Lower leg skin (tissue), 4 donors: ENCODE data around the gene PLCG1. TPM values are rescaled to one million over a fixed set of nuclear protein-coding genes. Genes with fewer than 3 reads are reported as not detected.

ENCODE experiments used
- DNase-seq, 2 donors: peaks; one replicate each; pipeline ENCODE4 v3.0.0-alpha.2; 2019; ENCODE audit warnings: low spot score in 2 of 2
- H3K4me3 ChIP-seq: fragments of 200-600 bp; sonication (generic); 2 replicates; pipeline ENCODE4 v1.5.1; 2017; ENCODE audit warnings: mild to moderate bottlenecking, low read depth; ENCODE audit not compliant: poor library complexity, severe bottlenecking
- POLR2A ChIP-seq, 2 donors: fragments of 450-650 bp; IDR thresholded peaks; one replicate each; pipeline ENCODE4 v1.6.1; 2016 to 2017; ENCODE audit warnings: antibody characterized with exemption in 2 of 2, mild to moderate bottlenecking in 1 of 2, moderate library complexity in 1 of 2
- WGBS, 2 donors: methylation state at CpG; one replicate each; pipeline ENCODE4 v1.1.5; 2018; 5-methylcytosine and 5-hydroxymethylcytosine counted together
- intact Hi-C: fragments of 100-400 bp; cut with DNase I; formaldehyde crosslinking; loops from one replicate; pipeline ENCODE4 v1.15.0; 2023; ENCODE audit warnings: low total_unique reads
- total RNA-seq, 4 donors: library from RNA; depleted of rRNA; stranded (reverse); fragments of >200 nt; gene quantifications; one replicate each; pipeline ENCODE4 v1.1.0, GENCODE V29; 2016
- TF ChIP-seq, protein P1 (sequence below), 3 donors: fragments of 450-650 bp; IDR thresholded peaks; one replicate each; pipeline ENCODE4 v1.5.1; 2016; ENCODE audit warnings: antibody characterized with exemption in 3 of 3, mild to moderate bottlenecking in 3 of 3, moderate library complexity in 2 of 3

The PLCG1 gene
- total RNA-seq, 4 donors from 2014 or later, result 59.0 to 138 (median 72.5) TPM

DNA sequence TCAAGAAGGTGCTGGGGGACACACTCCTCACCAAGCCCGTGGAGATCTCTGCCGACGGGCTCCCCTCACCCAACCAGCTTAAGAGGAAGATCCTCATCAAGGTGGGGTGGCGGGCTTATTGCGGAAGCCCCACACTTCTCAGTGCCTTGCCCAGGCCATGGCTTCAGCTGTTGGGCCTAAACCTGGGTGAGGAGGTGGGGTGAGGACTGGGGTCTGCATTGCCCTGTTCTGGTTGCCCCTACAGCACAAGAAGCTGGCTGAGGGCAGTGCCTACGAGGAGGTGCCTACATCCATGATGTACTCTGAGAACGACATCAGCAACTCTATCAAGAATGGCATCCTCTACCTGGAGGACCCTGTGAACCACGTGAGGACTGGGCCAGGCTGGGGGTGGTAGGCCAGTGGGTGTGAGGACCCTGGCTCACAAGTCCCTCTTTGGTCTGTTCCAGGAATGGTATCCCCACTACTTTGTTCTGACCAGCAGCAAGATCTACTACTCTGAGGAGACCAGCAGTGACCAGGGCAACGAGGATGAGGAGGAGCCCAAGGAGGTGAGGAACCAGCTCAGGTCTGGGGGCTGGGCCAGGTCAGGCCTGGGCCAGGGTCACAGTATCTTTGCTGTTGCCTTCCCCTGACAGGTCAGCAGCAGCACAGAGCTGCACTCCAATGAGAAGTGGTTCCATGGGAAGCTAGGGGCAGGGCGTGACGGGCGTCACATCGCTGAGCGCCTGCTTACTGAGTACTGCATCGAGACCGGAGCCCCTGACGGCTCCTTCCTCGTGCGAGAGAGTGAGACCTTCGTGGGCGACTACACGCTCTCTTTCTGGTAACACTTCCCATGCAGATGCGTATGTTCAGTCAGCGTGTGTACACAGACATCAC is 27.9 kb downstream of the PLCG1 start:
- no peak for DNase-seq
- intact Hi-C loops, result loop anchor here (5.0 kb wide), 1 partner anchor 748 kb away; no protein-coding TSS in a partner anchor
- H3K4me3 ChIP-seq, result no peak overlapping the region
- TF ChIP-seq, protein P1, sequence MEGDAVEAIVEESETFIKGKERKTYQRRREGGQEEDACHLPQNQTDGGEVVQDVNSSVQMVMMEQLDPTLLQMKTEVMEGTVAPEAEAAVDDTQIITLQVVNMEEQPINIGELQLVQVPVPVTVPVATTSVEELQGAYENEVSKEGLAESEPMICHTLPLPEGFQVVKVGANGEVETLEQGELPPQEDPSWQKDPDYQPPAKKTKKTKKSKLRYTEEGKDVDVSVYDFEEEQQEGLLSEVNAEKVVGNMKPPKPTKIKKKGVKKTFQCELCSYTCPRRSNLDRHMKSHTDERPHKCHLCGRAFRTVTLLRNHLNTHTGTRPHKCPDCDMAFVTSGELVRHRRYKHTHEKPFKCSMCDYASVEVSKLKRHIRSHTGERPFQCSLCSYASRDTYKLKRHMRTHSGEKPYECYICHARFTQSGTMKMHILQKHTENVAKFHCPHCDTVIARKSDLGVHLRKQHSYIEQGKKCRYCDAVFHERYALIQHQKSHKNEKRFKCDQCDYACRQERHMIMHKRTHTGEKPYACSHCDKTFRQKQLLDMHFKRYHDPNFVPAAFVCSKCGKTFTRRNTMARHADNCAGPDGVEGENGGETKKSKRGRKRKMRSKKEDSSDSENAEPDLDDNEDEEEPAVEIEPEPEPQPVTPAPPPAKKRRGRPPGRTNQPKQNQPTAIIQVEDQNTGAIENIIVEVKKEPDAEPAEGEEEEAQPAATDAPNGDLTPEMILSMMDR (IDR thresholded peaks at IDR 0.05), result no peak
- TF ChIP-seq POLR2A (IDR thresholded peaks at IDR 0.05), result no peak
- WGBS, 2 donors, result 88 to 90% methylated on average over 24 of the region's 24 CpGs

DNA sequence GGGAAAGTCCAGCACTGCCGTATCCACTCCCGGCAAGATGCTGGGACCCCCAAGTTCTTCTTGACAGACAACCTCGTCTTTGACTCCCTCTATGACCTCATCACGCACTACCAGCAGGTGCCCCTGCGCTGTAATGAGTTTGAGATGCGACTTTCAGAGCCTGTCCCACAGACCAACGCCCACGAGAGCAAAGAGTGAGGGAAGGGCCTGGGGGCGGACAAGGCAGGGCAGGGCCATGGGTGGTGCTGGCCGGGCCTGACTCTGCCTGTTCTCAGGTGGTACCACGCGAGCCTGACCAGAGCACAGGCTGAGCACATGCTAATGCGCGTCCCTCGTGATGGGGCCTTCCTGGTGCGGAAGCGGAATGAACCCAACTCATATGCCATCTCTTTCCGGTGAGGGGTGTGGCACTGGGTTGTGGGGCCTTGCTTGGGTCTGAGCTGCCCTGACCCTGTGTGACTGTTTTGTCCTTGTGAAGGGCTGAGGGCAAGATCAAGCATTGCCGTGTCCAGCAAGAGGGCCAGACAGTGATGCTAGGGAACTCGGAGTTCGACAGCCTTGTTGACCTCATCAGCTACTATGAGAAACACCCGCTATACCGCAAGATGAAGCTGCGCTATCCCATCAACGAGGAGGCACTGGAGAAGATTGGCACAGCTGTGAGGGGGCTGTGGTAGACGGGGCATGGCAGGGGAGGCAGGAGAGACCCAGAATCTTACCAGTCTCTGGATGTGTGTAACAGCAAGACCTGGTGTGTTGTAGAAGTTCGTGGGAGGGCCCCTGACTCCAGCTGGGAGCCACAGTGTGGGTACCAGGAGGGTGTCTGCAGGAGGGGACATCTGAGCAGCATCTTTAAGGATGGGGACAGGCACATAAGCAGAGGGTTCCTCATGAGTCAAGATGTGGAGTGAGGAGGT is 29.1 kb downstream of the PLCG1 start:
- TF ChIP-seq, protein P1 (IDR thresholded peaks at IDR 0.05), result no peak
- intact Hi-C loops, result loop anchor here (5.0 kb wide), 1 partner anchor 749 kb away; no protein-coding TSS in a partner anchor
- H3K4me3 ChIP-seq, result no peak overlapping the region
- peak in 1 of 2 donors; percentile 82 for DNase-seq
- 80 to 84% methylated on average over 27 of the region's 27 CpGs for WGBS, 2 donors

DNA sequence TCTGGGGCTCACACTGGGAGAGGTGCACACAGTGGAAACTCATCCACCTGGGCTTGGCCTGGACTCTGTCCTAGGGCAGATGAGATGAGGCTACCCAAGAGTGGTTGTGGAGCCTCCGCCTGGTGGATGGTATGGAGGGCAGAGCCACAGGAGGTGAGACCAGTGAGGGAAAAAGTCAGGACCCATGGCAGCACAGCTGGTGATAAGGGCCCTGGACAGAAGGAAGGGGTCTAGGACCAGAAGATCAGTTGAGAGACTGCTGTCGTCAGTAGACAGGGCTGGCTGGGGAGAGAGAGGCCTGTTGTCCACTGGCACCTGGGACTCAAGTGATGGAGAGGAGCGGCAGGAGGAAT is 29.8 kb downstream of the PLCG1 start:
- TF ChIP-seq POLR2A (IDR thresholded peaks at IDR 0.05), result no peak
- TF ChIP-seq, protein P1 (IDR thresholded peaks at IDR 0.05), result no peak
- intact Hi-C loops, result loop anchor here (5.0 kb wide), 1 partner anchor 750 kb away; no protein-coding TSS in a partner anchor
- WGBS, 2 donors, result 87 to 94% methylated on average over 3 of the region's 3 CpGs
- DNase-seq, result peak in 1 of 2 donors; percentile 68
- no peak overlapping the region for H3K4me3 ChIP-seq

DNA sequence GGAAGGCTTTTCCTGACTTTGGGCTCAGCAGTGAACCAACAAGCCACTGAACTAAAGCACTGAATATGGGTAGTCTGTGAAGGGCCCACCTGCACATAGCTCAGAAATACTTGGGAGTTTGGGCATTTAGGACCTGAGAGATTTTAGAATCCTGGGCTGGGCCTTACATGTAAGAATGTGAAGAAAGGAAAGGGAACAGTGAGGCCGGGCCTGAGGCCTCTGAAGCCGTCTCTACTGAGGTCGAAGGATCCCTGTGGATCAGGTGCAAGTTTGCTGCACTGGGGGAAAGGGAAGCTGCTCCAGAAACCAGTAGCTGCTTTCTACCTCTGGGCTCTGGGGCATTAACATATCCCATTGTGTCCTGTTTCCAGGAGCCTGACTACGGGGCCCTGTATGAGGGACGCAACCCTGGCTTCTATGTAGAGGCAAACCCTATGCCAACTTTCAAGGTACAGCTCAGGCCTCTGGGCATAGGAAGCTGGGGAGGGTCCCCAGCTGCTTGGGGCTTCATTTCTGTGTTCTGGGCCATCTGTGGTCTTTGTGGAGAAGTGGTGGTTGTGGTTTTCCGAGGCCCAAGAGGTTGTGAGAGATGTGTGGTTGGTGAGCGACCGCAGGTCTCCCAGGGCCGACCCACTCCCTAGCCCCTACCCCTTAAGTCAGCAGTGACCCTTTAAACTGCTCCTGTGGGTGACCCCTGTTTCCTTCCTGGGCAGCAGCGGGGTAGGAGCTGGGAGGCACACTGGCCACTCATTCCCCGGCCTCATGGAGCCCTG is 30.3 kb downstream of the PLCG1 start:
- H3K4me3 ChIP-seq, result no peak overlapping the region
- 84% methylated on average over 9 to 11 of the region's 11 CpGs for WGBS, 2 donors
- intact Hi-C loops, result loop anchor here (5.0 kb wide), 1 partner anchor 750 kb away; no protein-coding TSS in a partner anchor
- DNase-seq, result peak in 1 of 2 donors; percentile 74
- no peak for TF ChIP-seq POLR2A (IDR thresholded peaks at IDR 0.05)
- TF ChIP-seq, protein P1 (IDR thresholded peaks at IDR 0.05), result no peak
